T follicular helper cell (primary cell): ENCODE results near the gene ZNF652.

ENCODE experiments used
- DNase-seq: peaks from one replicate; pipeline ENCODE4 v3.0.0-alpha.2; 2020; ENCODE audit warnings: low read depth

The ZNF652 gene

GRCh38 chr17:49358641-49359247 is 3.3 kb downstream of the ZNF652 start:
- DNase-seq: no peak

GRCh38 chr17:49357516-49357915 is 4.5 kb downstream of the ZNF652 start:
- DNase-seq: no peak

GRCh38 chr17:49356320-49356719 is 5.7 kb downstream of the ZNF652 start:
- no peak for DNase-seq

GRCh38 chr17:49353607-49354006 is 8.4 kb downstream of the ZNF652 start:
- no peak for DNase-seq

- DNase-seq: no peak
These were observed 9.4 kb downstream of the ZNF652 start for GRCh38 chr17:49352587-49353154.

GRCh38 chr17:49351572-49352140 is 10.4 kb downstream of the ZNF652 start:
- no peak for DNase-seq

GRCh38 chr17:49349541-49349940 is 12.5 kb downstream of the ZNF652 start:
- DNase-seq: no peak

- DNase-seq: no peak
These were observed 17.1 kb downstream of the ZNF652 start for GRCh38 chr17:49344914-49345313.

GRCh38 chr17:49343273-49343672 is 18.8 kb downstream of the ZNF652 start:
- DNase-seq: no peak

- DNase-seq: no peak
These were observed 19.5 kb downstream of the ZNF652 start for GRCh38 chr17:49342575-49342936.

- no peak for DNase-seq
These were observed 20.7 kb downstream of the ZNF652 start for GRCh38 chr17:49341356-49341755.

- no peak for DNase-seq
These were observed 22.7 kb downstream of the ZNF652 start for GRCh38 chr17:49339354-49339753.

- DNase-seq: no peak
These were observed 23.2 kb downstream of the ZNF652 start for GRCh38 chr17:49338883-49339282.

- no peak for DNase-seq
These were observed 24.2 kb downstream of the ZNF652 start for GRCh38 chr17:49337884-49338283.

- no peak for DNase-seq
These were observed 27.1 kb downstream of the ZNF652 start for GRCh38 chr17:49334744-49335512.

- no peak for DNase-seq
These were observed 28.2 kb downstream of the ZNF652 start for GRCh38 chr17:49333804-49334203.

- no peak for DNase-seq
These were observed 33.9 kb downstream of the ZNF652 start for GRCh38 chr17:49327835-49328784.

- no peak for DNase-seq
These were observed 36.1 kb downstream of the ZNF652 start for GRCh38 chr17:49325980-49326379.

GRCh38 chr17:49318435-49318965 is 43.5 kb downstream of the ZNF652 start:
- DNase-seq: no peak

- DNase-seq: no peak
These were observed 45.0 kb downstream of the ZNF652 start for GRCh38 chr17:49316889-49317675.

GRCh38 chr17:49316258-49316570 is 45.8 kb downstream of the ZNF652 start:
- no peak for DNase-seq
